ENCODE data around the gene PDS5B.

The PDS5B gene

DNA sequence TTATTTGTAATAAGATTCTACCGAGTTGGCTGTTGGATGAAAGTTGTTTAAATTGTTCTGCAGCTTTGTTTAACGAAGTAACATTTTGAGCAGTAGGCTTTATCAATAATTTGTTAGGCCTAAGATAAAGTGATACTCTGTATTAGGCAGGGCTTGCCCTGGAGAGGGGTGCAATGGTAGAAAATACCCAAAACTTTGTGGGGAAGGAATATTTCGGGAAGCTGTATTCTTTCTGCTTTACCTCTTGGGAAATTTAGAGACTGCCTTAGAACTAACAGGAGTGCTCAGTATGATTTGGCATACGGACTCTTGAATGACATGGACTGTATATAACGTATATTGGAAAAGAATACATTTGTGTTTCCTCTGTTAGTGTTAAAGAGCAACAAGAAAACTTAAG, 2.5 kb downstream of the PDS5B start:
- no peak for DNase-seq (ENCODE audit: low read depth)

DNA sequence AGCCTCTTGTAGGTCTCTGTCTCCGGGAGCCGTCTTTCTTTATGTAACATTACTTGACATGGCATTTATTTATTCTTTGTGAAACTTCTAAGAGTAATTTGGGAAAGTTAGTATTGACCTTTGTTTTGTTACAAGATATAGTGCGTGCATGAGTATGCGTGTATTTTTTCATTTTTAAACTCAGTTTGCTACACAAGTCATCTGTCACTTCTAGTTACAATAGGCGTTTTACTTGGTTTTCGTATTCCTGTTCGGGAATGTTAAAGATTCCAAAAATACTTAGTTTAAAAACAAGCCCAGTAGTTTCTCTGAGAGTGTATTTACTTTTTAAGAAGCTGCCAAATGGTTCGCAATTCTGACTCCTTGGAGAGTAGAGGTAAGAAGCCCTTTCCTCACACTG, 3.2 kb downstream of the PDS5B start:
- DNase-seq (ENCODE audit: low read depth) = no peak

DNA sequence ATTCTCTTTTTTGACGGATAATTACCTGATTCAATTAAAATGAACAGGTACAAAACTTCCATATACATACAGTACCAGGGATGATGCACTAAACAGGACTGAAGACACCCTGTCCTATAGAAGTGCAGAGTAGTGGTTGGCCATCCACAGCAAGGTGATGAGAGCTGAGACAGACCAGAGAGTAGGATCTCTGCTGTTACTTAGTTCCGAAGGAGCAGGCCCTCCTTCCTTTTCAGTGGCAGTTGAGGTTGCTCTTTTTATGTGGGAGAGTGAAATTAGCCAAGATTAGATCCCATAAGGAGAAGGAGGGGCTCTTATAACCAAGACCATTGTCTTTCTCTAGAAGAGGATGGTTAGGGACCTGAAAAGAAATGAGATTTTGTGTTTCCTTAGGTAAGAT, 4.0 kb downstream of the PDS5B start:
- no peak for DNase-seq (ENCODE audit: low read depth)

DNA sequence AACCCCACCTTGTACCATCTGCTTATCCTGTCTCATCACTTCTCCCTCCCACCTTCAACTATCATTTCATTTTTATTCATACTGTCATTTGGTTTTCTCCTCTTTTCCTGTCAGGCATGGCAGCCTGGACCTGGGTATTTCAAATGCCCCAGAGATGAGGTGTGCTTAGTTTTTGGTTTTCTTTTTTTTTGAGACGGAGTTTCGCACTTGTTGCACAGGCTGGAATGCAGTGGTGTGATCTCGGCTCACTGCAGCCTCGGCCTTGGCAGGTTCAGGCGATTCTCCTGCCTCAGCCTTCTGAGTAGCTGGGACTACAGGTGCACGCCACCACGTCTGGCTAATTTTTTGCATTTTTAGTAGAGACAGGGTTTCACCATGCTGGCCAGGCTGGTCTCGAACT, 5.8 kb downstream of the PDS5B start:
- no peak for DNase-seq (ENCODE audit: low read depth)

DNA sequence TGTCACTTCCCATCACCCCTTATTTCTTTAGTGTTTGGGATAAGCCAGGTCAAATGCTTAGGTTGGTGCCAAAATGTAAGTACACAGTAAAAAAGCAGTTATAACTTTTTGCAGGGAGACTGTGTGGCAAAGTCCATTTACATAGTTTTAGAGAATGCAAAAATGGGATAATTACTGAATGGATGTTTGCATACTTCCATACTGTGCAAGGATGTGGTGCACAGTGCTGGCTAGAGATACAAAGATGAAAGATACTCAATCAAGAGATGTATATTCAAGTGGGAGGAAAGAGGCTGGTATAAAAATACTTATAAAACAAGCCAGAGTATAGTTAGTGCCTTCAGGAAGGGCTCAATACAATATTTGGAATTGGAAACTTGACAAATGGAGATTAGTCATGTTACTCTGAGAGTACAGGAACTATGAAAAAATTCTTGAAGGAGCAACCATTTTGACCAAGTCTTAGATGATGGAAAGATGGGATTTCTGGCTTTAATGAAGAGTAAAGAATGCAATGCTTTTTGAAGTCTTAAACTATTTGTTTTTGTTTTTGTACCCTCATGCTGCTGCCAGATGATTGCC, 8.0 kb downstream of the PDS5B start:
- peak; percentile 49 for DNase-seq (ENCODE audit: low read depth)

DNA sequence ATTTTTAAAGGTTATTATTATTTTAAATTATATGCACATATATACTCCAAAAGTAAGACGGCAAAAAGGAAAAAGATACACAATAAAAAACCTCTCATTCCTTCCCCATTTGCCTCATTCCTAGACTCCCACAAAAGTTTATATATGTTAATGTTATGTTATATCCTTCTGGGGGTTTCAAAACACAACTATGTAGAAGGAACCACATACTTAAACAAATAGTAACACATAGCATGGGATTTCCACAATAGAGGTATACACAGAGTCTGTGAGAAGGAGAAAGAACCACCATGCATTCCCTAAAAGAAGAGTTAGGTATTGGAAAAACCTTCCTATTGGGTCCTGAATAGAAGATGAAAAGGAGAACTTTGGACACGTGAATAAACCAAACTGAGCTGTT, 9.1 kb downstream of the PDS5B start:
- DNase-seq (ENCODE audit: low read depth) = no peak

DNA sequence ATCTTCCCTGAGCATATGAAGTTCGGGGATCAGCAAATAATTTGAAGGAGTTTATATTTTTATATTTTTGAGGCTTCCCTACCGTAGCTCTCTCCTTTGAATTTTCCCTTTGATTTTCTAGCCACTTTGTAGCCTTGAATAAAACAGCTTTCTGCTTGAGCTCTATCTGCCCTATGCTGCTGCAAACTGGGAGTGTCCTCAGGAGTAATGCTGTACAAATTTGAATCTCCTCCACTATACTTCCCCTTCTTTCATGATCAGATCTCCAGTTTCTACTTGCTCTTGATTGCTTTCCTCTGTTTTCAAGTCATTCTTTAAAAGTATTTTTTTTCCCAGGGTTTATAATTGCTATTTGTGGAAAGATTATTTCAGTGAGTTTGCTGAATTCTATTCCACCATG, 14.6 kb downstream of the PDS5B start:
- DNase-seq (ENCODE audit: low read depth) = no peak

DNA sequence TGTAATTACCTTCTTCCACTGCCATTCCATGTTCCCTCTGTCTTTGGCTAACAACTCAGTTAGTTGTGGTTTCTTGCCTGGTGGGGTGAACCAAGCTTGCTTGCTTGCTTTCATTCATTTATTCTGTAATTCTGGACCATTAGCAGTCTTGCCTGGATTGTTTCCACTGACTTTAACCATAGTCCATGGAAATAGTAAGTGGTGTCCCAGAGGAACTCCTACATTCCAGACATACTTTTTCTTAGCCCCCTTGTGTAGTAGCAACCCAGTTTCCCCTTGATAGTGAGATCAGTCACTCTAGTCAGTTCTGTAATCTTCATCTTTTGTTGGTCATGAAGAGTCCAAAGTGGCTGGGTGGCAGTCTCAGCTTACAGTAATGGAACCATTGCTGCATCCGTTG, 23.2 kb downstream of the PDS5B start:
- DNase-seq (ENCODE audit: low read depth) = no peak

DNA sequence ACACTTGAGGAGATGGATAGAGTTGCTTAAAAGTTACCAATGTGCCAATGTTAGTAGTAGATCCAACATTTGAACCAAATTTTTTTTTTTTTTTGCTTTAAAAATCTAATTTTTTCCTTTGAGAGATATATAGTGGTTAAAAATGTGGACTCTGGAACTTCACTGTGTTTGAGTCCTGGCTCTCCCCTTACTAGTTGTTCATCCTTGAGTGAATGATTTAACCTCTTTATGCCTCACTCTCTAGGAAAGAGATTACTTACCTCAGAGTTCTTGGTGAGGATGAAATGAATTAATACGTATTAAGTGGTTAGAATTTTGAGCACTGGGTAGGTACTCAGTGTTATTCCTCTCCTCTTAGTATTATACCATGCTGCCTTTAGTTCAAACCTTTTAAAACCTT, 24.3 kb downstream of the PDS5B start:
- DNase-seq (ENCODE audit: low read depth) = no peak

DNA sequence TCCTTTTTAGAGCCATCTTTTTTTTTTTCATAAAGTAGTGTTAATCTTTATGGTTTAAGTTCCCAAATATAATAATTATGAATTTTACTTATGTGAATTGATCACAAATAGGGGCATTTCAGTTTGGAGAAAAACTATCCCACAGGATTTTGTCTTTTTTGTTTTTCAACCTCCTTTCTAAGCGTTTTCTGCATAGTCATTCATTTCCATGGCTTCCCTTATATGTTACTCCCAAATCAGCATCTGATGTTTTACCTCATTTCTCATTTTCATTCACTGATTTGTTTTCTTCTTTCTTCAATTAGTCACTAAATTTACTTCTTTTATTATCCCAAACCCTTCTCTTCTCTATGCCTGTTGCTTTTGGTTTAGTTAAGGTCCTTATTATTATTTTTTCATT, 24.7 kb downstream of the PDS5B start:
- no peak for DNase-seq (ENCODE audit: low read depth)

DNA sequence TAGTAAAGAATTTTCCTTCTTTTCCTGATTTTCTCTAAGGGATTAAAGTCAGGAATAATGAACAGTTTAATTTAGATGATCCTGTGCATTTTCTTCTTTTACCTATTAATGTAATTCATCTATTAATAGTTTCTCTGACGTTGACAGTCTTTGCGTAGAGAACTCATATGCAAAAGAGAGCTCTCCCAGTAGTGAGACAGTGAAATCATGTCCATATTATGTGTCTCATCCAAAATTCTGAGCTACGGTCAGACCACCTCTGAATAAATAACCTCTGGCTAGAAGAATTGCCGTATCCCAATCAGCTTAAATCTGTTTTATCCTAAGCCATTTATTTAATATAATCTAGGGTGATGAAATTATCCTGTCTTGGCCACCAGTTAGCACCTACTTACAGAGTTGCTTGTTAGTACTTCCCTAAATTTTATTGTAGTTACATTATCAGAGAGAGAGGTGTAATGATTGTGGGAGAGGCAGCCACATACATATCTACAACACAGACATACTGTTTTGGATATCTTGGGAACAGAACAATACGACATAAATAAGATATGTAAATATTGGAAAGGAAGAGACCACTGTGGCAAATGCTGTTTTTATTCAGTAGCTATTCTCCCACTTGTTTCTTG, 30.7 kb downstream of the PDS5B start:
- DNase-seq (ENCODE audit: low read depth) = no peak

DNA sequence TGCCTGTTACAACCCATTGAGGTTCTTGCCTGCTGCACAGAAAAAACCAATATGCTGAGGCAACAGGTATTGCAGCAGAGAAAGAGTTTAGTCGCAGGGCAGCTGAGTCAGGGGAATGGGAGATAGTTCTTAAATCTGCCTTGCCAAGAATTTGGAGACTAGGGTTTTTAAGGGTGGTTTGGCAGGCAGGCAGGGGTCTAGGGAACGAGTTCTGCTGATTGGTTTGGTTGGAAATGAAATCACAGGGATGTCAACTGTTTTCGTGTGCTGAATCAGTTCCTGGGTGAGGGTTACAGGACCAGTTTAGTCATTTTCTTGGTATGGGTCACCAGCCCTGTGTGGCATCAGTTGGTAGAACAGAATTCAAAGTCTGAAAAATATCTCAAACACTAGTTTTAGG, 36.6 kb downstream of the PDS5B start:
- DNase-seq (ENCODE audit: low read depth) = no peak

DNA sequence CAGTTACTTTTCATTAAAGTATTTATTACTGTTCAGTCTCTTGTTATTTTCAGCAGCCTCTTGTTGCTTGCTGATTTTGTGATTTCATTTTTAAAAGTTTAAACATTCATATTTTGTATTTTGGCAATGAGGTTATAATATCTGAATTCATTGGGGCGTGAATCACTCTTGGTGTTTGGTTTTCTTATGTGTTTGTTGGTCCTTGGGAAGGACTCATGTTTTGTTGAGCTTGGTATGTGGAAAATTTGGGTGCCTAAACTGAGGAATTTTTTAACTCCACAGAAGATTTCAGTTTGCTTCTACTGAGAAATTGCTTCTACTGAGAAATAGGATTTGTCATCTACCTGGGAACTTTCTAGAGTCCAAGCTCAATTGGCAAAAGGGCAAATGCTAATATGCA, 38.2 kb downstream of the PDS5B start:
- no peak for DNase-seq (ENCODE audit: low read depth)

DNA sequence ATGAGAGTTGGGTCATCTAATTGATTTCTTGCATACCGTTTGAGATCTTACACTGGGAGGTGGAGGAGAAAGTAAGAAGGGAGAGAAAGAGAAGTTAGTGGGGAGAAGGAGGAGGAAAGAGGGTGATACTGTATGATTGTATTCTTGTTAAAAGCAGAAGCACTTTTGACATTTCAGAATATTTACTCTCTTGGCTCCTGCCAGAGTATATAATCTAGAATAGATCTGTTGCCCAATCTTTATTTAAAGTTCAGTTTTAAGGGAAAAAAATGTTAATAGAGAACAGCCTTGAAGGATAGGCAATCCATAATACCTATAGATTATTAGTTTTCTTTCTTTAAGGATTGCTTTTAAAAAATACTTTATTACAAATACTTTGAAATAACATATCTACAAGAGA, 41.5 kb downstream of the PDS5B start:
- no peak for DNase-seq (ENCODE audit: low read depth)

DNA sequence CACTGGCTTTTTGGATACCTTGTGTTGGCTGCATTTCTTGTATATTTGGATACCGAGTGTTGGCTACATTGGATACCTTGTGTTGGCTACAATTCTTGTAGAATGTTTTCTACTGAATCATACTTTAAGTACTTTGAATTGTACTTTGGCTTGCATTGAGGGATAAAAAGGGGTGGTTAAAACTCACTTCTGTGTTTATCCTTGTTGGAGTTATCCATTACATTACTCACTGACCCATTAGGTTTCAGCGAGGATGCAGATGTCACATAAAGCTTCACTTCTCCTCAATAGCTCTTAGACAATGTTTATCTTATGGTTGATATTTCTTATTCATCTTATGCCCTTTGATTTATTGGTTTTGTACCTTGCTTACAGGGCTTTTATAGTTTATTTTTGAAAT, 43.1 kb downstream of the PDS5B start:
- DNase-seq (ENCODE audit: low read depth) = no peak

DNA sequence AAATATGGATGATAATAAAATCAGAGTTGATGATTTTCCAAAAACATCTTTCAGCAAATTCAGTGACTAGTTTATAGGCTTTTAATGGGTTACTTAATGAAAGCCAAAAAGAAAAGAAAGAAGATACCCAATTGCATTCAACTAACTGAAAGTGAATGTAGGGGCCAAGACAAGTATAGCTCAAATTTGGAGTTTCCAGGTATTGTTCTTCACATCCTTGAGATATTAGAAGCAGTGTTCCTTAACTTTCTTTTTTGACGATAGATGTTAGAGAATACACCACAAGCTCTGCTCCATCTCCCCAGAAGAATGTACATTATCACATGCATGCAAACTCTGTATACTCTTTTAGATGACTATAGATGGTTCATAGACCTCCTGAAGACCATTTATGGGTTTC, 43.6 kb downstream of the PDS5B start:
- no peak for DNase-seq (ENCODE audit: low read depth)

DNA sequence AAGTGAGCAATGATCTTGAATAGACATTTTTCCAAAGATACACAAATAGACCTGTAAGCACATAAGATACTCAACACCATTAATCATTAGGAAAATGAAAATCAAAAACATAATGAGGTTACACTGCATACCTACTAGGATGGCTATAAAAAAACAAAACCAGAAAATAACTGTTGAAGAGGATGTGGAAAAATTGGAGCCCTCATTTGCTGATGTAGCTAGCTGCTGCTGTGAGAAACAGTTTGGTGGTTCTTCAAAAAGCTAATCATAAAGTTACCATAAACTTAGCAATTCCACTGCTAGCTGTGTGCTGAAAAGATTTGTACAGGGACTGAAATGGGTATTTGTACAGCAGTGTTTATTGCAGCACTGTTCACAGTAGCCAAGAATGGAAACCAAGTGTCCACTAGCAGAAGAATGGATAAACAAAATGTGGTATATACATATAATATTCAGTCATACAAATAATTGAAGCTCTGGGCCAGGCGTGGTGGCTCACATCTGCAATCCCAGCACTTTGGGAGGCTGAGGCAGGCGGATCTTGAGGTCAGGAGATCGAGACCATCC, 46.2 kb downstream of the PDS5B start:
- no peak for DNase-seq (ENCODE audit: low read depth)

DNA sequence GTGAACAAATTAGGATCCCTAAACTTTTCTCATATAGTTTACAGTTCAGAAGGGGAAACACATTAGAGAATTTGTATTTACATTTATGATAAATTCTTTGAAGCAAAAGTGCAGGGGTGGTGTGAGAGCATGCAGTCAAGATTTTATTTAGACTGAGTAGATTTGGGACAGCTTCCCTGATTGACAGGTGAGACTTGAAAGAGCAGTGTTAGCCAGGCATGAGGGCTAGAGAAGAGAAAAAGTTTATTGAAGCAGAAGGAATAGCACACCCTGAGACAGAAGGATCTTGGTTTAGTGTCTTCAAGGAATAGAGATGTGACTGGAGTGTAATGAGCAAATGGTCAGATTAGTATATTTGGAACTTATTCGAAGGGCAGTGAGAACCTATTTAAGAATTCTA, 50.5 kb downstream of the PDS5B start:
- DNase-seq (ENCODE audit: low read depth) = no peak

DNA sequence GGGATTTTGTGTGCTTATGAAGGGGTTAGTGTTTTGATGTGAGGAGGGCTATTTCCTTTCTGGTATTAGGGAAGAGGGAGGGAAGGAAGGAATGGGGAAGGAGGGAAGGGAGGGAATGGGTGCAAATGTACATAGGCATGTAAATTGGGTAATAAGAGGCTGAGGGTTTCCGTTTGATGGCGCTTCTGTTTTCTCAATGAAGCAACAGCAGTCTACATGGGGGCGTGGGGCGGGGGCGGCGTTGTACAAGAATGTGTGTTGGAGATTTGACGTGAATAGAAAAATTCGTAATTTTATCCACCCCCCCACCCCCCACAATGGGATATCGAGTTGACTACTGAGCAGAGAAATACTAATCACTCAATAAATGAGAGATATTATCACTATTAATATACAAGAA, 52.5 kb downstream of the PDS5B start:
- DNase-seq (ENCODE audit: low read depth) = no peak

DNA sequence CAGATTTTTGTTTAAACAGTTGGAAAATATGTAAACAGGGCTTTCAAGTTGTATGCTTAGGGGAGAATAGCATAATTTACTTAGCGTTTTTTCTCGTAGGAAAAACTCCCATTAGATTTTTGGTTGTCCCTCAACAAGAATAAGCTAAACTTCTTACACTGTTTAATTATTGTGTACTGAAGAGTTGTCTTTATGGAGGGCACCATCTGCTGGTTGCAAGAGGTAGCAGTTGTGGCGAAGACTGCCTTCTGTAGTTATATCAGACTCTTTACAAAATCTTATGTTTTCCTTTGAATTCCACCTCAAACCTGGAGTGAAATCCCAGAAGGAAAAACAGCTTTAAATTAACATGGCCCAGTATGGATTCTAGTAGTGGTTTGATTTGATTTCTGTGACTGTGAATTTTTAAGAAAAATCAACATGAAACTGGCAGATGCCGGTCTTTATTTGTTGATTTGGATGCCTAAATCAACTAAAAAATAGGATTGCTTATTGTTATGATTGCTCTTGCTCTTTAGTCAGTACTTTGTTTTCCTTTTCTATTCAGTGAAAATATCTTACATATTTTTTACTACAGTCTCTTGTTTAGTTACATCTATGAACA, 53.4 kb downstream of the PDS5B start:
- peak; percentile 72 for DNase-seq (ENCODE audit: low read depth)

DNA sequence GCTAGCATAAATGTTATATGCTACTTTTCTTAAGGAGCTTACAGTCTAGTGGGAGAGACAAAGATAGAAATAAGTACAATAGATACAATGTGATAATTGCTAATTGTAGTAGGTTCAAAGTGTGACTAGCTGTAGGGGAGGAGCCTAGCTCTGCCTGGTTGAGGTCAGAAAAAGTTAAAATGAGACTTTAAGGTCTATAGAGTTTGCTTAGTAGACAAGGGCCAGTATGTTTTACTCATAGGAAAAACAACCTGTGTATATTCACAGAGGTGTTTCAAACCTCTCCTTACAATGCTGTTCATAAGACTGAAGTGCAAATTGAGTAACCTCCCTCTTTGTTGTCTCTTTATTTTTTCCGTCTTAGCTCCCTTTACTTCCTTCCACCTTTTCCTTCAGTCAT, 56.1 kb downstream of the PDS5B start:
- no peak for DNase-seq (ENCODE audit: low read depth)

DNA sequence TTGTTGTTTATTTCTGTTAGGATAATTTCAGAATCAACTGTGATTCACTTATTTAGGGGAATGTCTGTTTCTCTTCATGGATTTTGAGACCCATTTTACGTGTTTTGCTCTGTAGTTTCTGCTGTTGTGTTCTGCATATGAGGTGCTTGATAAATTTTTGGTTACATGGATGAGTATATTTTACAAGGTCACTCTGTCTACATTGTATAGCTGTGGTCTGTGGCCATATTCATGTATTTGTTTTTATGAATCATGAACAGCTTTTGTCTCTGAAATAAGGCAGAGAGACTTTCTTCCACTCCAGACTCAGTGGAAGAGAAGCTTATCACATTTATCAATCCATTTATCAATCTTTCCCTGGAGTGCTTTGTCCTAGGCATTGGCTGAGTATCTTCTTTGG, 56.6 kb downstream of the PDS5B start:
- no peak for DNase-seq (ENCODE audit: low read depth)

DNA sequence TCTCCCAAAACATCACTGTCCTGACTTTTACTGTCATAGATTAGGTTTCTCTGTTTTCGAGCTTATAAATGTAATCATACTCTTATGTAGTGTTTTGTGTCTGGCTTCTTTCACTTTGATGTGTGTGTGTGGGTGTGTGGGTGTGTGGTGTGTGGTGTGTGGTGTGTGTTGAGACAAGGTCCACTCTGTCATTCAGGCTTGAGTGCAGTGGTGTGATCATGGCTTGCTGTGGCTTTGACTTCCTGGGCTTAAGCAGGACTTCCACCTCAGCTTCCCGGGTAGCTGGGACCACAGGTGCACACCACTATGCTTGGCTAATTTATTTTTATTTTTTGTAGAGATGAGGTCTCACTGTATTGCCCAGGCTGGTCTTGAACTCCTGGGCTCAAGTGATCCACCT, 59.6 kb downstream of the PDS5B start:
- no peak for DNase-seq (ENCODE audit: low read depth)

DNA sequence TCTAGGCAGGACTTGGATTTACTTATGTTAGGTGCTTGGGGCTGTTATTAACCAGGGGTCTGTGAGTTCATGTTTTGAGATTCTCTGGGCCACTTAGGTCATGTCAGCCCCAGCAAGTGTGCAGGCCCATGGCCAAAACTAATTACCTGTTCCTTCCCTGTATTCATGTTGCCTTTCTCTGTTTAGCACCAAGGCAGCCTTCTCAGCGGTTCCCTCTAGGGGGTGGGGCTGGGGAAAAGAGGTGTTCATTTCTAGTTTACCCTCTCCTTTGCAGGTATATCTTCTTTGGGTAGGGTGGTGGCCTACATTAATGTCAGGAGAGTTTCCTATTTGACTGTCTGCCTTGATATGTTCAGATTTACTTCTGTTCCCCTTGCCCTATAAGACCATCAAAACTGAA, 61.7 kb downstream of the PDS5B start:
- DNase-seq (ENCODE audit: low read depth) = no peak

All from ELR (cell line).